Aorta (tissue), 5 donors: ENCODE data around the gene KLHL30. TPM values are rescaled to one million over a fixed set of nuclear protein-coding genes. Genes with fewer than 3 reads are reported as not detected.
A peak's percentile ranks its signal among the peaks of the same experiment; 100 is the strongest.

Experiments
- ATAC-seq: fragments of 200-7000 bp; cut with Tn5 transposase; one replicate; pipeline ENCODE4 v1.9.1; 2022; ENCODE audit warnings: moderate library complexity; ENCODE audit not compliant: low FRiP score
- DNase-seq, 2 donors: peaks; one replicate each; pipeline ENCODE4 v3.0.0-alpha.2; 2020
- H3K27ac ChIP-seq, 2 donors: one replicate each; pipeline ENCODE4 v1.5.1; 2013; ENCODE audit warnings: low read length in 2 of 2, mild to moderate bottlenecking in 2 of 2, moderate library complexity in 2 of 2, control low read depth in 1 of 2, inconsistent platforms in 1 of 2, low read depth in 1 of 2
- H3K27me3 ChIP-seq, 2 donors: one replicate each; pipeline ENCODE4 v1.6.1; 2013; ENCODE audit warnings: control low read depth in 1 of 2, low read length in 1 of 2, mild to moderate bottlenecking in 1 of 2, moderate library complexity in 1 of 2; ENCODE audit not compliant: insufficient read depth in 2 of 2, control insufficient read depth in 1 of 2
- H3K36me3 ChIP-seq, 2 donors: one replicate each; pipeline ENCODE4 v1.6.1; 2013; ENCODE audit warnings: control low read depth in 1 of 2, low read length in 1 of 2, mild to moderate bottlenecking in 1 of 2; ENCODE audit not compliant: insufficient read depth in 2 of 2, control insufficient read depth in 1 of 2
- H3K4me1 ChIP-seq, 2 donors: one replicate each; pipeline ENCODE4 v1.6.1; 2013; ENCODE audit warnings: low read length in 2 of 2, control low read depth in 1 of 2, mild to moderate bottlenecking in 1 of 2, moderate library complexity in 1 of 2; ENCODE audit not compliant: insufficient read depth in 2 of 2, control insufficient read depth in 1 of 2
- H3K4me3 ChIP-seq, 2 donors: one replicate each; pipeline ENCODE4 v1.5.1; 2013; ENCODE audit warnings: low read length in 2 of 2, control low read depth in 1 of 2, mild to moderate bottlenecking in 1 of 2
- H3K9me3 ChIP-seq: one replicate; pipeline ENCODE4 v1.6.1; 2013; ENCODE audit warnings: mild to moderate bottlenecking, low read length; ENCODE audit not compliant: control insufficient read depth
- WGBS, 2 donors: extraction: QIAGEN DNeasy Blood & Tissue Kit; methylation state at CpG; one replicate each; pipeline ENCODE4 v1.1.7; 2013; 5-methylcytosine and 5-hydroxymethylcytosine counted together
- intact Hi-C, 2 donors: fragments of 100-400 bp; cut with DNase I; formaldehyde crosslinking; loops; one replicate each; pipeline versions ENCODE4 v1.14.2 to v1.15.0; 2022
- polyA plus RNA-seq, 2 donors: library from polyadenylated mRNA; stranded (reverse); fragments of 200-250 nt; gene quantifications; one replicate each; pipeline ENCODE4 v1.2.3, GENCODE V29; 2013
- total RNA-seq, 2 donors: library from RNA; stranded (reverse); fragmentation: NEBNext Ultra II Directional; extraction: Animal tissue kit (Norgen Biotek cat#: 25700); gene quantifications; one replicate each; pipeline ENCODE4 v1.2.1, GENCODE V29; 2021
- donor health status: healthy with polysubstance abuse.
- donor health status: Bipolar disorder and iron deficiency.
- donor health status: DM: no; HTN: no; CAD: no.
- donor health status: DM: no; HTN: no; CAD: no.
- donor health status: DM: yes; HTN: yes; CAD: no.

The KLHL30 gene
- total and polyA plus RNA-seq, 4 donors, result 3.5 to 9.0 (median 6.7) TPM

DNA sequence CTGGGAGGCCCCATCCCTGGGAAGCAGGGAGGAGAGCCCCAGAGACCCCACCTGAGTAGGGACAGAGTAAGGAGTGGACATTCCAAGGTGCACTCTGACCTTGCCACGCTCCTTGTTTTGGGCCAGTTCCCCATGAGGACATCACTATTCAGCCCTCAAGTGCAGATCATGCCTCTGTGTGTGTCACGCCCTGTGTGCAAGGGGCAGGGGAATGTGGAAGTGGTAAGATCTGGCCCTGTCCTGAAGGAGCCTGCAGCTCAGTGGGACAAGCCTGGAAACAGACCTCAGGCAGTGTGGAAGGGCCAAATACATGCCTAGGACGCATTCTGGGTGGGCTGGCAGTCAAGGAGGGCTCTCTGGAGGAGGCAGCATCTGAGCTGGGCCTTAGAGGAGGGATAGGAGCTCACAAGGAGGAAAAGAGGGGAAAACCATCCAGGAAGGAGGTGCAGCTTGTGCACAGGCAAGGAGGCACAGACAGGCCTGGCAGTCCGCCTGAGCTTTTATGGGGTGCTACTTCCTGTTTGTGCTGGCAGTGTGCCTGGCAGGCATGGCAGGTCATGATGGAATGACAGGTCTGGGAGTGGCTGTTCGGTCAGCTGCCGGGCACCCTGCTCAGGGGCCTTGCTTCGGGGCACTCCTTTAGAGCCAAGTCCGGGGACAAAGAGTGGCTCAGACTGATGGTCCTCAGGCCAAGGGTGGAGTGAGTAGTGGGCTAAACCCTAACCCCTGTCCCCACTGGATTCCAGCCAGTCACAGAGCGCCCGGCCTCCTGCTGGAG is 3.3 kb downstream of the KLHL30 start:
- H3K4me3 ChIP-seq, result no peak overlapping the region
- 59 to 63% methylated on average over 10 of the region's 10 CpGs for WGBS, 2 donors

GRCh38 chr2:238142382-238143205 is 4.1 kb downstream of the KLHL30 start:
- no peaks in the 10 kb centered on the region for H3K4me1 ChIP-seq
- intact Hi-C loops, result loop anchor here (5.0 to 10.0 kb wide), 2 partner anchors 220 to 288 kb away; partner anchors contain the start of gene RAMP1 (in 1 of the 2)

More for the DNA sequence above, 3.3 kb downstream of the KLHL30 start:
- H3K27me3 ChIP-seq, result no peaks in the 10 kb centered on the region
- intact Hi-C loops, result loop anchor here (5.0 to 10.0 kb wide), 2 partner anchors 219 to 287 kb away; partner anchors contain the start of gene RAMP1 (in 1 of the 2)
- no peak overlapping the region for H3K27ac ChIP-seq
- DNase-seq (no peak), ATAC-seq (no peak)
- no peaks in the 10 kb centered on the region for H3K9me3 ChIP-seq
- H3K4me1 ChIP-seq, result no peaks in the 10 kb centered on the region
- H3K36me3 ChIP-seq, result no peaks in the 10 kb centered on the region

DNA sequence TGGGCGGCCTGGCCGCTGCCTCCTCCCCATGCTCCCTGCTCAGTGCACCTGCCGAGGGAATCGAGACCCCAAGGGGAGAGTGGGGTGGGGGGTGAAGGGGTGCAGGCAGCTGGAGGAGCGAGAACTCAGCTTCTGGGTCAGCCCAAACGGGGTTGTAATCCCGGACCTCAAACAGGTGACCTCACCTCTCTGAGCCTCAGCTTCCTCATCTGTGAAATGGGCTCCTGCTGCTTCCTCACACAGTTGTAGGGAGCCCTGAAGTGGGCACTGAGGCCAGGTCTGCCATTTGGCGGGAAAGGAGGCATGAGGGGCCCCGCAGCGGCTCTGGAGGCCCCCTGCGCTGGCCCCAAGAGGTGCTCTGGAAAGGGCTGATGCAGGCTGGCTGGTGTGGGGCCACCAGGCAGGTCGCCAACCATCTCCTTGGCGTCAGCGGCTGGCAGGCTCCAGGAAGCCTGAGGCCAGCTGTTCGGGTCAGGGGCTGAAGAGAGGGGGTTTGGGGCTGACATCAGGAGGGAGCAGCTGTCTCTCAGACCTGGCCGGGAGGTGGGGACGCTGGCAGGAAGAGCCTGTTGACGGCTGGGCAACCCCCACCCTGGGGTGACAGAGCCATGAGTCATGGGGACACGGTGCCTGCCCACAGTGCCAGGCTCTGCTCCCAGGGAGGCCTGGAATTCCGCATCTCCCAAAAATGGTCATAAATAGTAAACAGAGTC is 4.9 kb downstream of the KLHL30 start:
- Histone ChIP-seq H3K9me3 (no peaks in the 10 kb centered on the region), H3K4me1 (no peaks in the 10 kb centered on the region), H3K4me3 (no peak overlapping the region), H3K36me3 (no peaks in the 10 kb centered on the region), H3K27ac (no peak overlapping the region), H3K27me3 (no peaks in the 10 kb centered on the region)
- 27 to 51% methylated on average over 20 of the region's 20 CpGs for WGBS, 2 donors
- ATAC-seq (peak; percentile 26), DNase-seq (peak; percentile 74 to 90)
- intact Hi-C loops, result loop anchor here (5.0 to 10.0 kb wide), 2 partner anchors 221 to 289 kb away; partner anchors contain the start of gene RAMP1 (in 1 of the 2)

More at GRCh38 chr2:238142382-238143205, 4.1 kb downstream of the KLHL30 start:
- no peaks in the 10 kb centered on the region for H3K9me3 ChIP-seq
- no peak for DNase-seq
- WGBS, 2 donors, result 67 to 74% methylated on average over 29 to 30 of the region's 30 CpGs
- no peaks in the 10 kb centered on the region for H3K27me3 ChIP-seq
- no peak overlapping the region for H3K4me3 ChIP-seq
- ATAC-seq, result no peak
- no peaks in the 10 kb centered on the region for H3K36me3 ChIP-seq
- no peak overlapping the region for H3K27ac ChIP-seq

GRCh38 chr2:238144262-238144661 is 5.8 kb downstream of the KLHL30 start:
- DNase-seq, result no peak
- H3K27ac ChIP-seq, result no peak overlapping the region
- ATAC-seq, result no peak
- no peaks in the 10 kb centered on the region for H3K36me3 ChIP-seq
- intact Hi-C loops, result loop anchor here (5.0 to 10.0 kb wide), 2 partner anchors 222 to 289 kb away; partner anchors contain the start of gene RAMP1 (in 1 of the 2)
- H3K4me3 ChIP-seq, result no peak overlapping the region
- H3K9me3 ChIP-seq, result no peaks in the 10 kb centered on the region
- WGBS, 2 donors, result 85 to 90% methylated on average over 5 of the region's 5 CpGs
- H3K4me1 ChIP-seq, result no peaks in the 10 kb centered on the region
- H3K27me3 ChIP-seq, result no peaks in the 10 kb centered on the region

- H3K36me3 ChIP-seq, result no peaks in the 10 kb centered on the region
- H3K27me3 ChIP-seq, result no peaks in the 10 kb centered on the region
- DNase-seq (no peak), ATAC-seq (no peak)
- no peaks in the 10 kb centered on the region for H3K9me3 ChIP-seq
- H3K27ac ChIP-seq, result no peak overlapping the region
- intact Hi-C loops, result loop anchor here in 1 of 2 donors (10.0 kb wide), 1 partner anchor 290 kb away; the partner anchor contains the start of gene RAMP1
- no peak overlapping the region for H3K4me3 ChIP-seq
- WGBS, 2 donors, result 82 to 88% methylated on average over 12 of the region's 12 CpGs
- no peaks in the 10 kb centered on the region for H3K4me1 ChIP-seq
These were observed 6.6 kb downstream of the KLHL30 start for GRCh38 chr2:238145046-238145445.

DNA sequence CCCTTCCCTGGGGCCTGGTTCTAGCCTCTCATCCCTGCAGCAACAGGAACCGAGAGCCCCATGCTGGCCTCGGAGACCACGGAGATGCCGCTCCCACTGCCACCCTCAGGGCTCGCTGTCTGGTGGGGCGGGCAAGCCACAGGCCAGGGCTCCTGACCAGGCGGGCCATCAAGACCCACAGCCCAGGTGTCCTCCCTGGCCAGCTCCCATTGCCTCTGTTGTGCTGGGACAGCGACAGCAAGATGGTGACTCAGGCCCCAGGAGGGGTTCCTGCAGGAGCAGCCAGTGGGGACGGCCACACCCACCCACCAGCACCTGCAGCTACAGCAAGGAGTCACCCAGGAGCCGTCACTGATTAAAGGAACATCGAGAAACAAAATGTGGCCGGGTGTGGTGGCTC is 7.4 kb downstream of the KLHL30 start:
- Histone ChIP-seq H3K4me1 (no peaks in the 10 kb centered on the region), H3K36me3 (no peaks in the 10 kb centered on the region), H3K27me3 (no peaks in the 10 kb centered on the region), H3K4me3 (no peak overlapping the region), H3K9me3 (no peaks in the 10 kb centered on the region), H3K27ac (no peak overlapping the region)
- intact Hi-C loops, result loop anchor here in 1 of 2 donors (10.0 kb wide), 1 partner anchor 291 kb away; the partner anchor contains the start of gene RAMP1
- no peak for ATAC-seq
- no peak for DNase-seq
- 82 to 84% methylated on average over 12 of the region's 12 CpGs for WGBS, 2 donors

DNA sequence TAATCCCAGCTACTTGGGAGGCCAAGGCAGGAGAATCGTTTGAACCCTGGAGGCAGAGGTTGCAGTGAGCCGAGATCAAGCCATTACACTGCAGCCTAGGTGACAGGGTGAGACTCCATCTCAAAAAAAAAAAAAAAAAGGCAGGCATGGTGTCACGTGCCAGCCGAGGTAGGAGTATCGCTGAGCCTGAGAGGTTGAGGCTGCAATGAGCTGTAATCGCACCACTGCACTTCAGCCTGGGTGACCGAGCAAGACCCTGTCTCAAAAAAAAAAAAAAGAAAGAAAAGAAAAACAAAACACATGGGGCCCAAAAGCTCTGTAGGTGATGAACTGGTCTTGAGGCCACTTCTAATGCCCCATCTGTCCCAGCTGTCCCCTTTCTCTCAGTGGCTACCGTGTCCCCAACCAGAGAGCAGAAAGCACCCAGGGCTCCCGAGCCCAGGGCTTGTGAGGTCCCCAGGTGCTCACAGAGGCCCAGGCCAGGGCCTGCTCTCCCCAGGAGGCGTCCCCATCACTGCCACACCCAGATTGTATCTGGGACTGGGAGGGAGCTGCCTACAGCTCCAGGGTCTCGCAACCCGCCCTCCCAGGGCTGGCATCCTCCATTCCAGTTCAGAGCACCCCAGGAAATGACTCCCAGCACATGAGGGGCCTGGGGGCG is 8.5 kb downstream of the KLHL30 start:
- intact Hi-C loops, result loop anchor here in 1 of 2 donors (10.0 kb wide), 1 partner anchor 292 kb away; the partner anchor contains the start of gene RAMP1
- Histone ChIP-seq H3K4me1 (no peaks in the 10 kb centered on the region), H3K9me3 (no peaks in the 10 kb centered on the region), H3K36me3 (no peaks in the 10 kb centered on the region), H3K4me3 (no peak overlapping the region), H3K27ac (no peak overlapping the region), H3K27me3 (no peaks in the 10 kb centered on the region)
- ATAC-seq, result no peak
- WGBS, 2 donors, result 86 to 88% methylated on average over 13 of the region's 13 CpGs
- DNase-seq, result no peak
